ENCODE results near the gene ADAMTSL3.

GRCh38 chr15:84046064-84046637 lies 392.2 kb downstream of the ADAMTSL3 start:
- TF ChIP-seq CTCF (IDR thresholded peaks at IDR 0.05; ENCODE audit: low read depth, low read length, poor library complexity, severe bottlenecking) (no peak), EZH2phosphoT487 (IDR thresholded peaks at IDR 0.05; ENCODE audit: borderline replicate concordance, low read length) (no peak)
